NCI-H2196 (cell line): Measurements from ENCODE around the gene PSIP1.
"Not testable (repeated sequence)": the region's sequence is repeated elsewhere in the genome, so short reads cannot be mapped to it uniquely, and the experiment has no call there.

Experiments
- DNase-seq: peaks from one replicate; lab custom pipeline; 2025; ENCODE audit not compliant: unreplicated experiment; lab: John Stamatoyannopoulos, UW

PSIP1 gene

DNA sequence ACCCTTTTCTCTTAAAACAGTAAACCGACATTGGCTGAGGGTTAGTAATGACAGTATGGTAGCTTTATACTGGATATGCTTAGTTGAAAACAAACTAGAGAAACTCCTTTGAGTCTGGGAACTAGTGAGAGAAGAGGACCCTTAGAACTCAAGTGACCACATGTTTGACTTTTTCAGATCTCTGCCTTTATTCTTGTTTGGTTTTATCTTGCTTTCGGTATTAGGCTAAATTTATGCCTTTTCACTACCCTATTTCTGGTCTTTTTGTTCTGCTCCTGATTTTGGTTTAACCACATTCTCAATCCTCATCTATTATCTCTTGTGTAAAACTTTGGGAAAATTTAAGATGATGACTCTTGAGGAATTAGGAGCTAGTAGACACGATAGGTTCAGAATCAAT lies 77.1 kb downstream of the PSIP1 start:
- DNase-seq, result no peak

DNA sequence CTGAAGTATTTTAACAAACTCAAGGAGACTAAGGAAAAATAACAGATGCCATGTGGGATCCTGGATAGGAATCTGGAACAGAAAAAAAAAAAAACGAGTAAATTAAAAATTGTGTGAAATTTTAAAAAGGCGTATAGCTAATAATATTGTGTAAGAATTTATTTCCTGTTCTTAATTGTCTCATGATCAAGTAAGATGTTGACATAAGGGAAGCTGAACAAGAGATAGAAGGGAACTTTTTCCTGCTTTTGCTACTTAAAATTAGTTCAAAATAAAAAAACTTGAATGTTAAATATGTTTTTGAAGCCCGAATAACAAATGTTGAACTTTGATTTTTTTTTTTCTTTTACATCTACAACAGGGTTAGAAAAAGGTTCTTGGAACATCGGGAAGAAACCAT lies 77.6 kb downstream of the PSIP1 start:
- DNase-seq, result no peak

- peak; percentile 41 for DNase-seq
Measured at GRCh38 chr9:15430920-15431844, 79.6 kb downstream of the PSIP1 start.

DNA sequence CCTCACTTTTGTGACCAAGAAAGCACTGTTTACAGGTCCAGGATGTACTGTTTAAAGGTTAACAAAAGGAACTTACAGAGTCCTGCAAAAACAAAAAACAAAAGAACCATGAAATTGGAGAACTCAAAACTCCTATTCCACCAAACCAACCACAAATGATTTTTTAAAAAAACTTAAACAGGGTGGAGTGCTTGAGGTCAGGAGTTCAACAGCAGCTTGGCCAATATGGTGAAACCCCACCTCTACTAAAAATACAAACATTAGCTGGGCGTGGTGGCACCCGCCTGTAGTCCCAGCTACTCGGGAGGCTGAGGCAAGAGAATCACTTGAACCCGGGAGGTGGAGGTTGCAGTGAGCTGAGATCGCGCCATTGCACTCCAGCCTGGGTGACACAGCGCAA lies 83.1 kb downstream of the PSIP1 start:
- DNase-seq, result not testable (repeated sequence)

DNA sequence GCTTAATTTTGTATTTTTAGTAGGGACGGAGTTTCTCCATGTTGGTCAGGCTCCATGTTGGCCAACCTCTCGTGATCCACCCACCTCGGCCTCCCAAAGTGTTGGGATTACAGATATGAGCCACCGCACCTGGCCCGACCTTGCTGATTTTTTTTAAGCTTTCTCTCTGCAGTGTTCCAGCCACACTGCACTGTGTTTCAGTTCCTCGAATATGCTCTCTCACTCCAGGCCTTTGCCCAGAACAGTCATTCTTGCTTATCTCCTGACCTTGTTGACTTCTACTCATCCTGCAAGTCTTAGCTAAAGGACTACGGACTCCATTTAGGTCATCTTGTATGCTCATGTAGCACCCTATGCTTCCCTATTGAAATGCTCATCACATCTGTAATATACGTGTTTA lies 84.8 kb downstream of the PSIP1 start:
- DNase-seq, result no peak

DNA sequence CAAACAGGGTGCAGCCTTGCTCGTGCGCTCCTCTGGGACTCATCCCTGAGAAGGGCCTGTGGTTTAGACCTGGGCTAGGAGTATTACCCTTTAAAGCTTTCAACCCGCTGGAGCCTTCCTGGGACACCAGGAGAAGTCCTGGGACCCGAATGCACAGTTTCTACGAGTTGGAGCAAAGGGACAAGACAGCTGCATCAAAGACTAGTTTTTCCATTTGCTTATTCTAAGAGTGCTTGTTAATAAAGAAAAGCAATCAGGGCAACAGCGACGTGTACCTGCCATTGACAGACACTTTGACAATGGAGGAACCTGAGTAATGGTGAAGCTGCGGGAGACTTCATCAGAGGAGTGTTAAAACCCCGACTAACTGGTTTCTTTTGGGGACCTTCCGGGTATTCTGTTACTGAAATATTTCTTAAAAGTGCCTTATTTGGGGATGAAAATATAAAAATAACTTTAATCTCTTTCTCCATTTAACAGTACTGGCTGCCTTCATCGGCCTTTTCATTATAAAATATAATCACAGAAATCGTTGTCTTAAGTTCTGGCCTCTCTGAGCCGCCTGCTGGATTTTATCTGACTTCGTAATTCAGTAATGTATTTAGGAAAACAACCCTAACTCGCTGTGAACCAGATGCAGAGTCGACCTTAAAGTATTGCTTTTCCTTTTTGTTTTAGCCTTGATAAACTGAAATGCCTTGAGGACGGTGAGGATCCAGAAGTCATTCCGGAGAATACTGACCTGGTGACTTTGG lies 87.4 kb downstream of the PSIP1 start:
- peak; percentile 58 for DNase-seq

DNA sequence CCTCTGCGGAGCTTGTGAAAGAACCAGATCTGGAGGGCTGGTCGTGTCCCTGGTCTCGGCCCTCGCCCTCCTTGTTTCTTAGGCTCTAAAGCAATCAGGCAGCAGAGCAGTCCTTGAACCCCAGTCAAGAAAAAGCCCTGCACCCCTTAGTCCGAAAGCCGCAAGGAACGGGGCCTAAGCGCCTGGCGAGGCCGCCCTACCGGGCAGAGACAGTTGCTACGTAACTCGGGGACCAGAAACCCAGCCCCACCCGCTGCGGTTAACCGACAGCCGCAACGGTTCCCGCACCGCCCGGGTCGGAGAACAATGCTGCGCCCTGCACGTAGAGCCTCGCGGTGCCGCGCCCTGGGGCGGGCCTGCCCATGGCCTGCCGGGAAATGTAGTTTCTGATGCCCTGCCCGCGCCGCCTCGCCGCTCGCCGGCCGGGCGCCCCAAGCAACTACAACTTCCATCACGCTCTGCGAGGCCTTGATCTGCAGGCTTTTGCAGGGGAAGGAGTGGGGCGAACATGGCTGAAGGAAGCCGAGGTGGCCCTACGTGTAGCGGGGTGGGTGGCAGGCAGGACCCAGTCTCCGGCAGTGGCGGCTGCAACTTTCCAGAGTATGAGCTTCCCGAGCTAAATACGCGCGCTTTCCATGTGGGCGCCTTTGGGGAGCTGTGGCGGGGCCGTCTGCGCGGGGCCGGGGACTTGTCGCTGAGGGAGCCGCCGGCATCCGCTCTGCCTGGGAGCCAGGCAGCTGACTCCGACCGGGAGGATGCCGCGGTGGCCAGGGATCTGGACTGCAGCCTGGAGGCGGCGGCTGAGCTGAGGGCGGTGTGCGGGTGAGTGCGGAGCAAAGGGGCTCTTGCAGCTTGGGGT lies 88.2 kb downstream of the PSIP1 start, which contains the start of gene SNAPC3:
SNAPC3 (plus strand) TSS at position 505 of the 859 bp plus-strand sequence; CDS start at position 509, 4 bp downstream.
- peak; percentile 99 for DNase-seq

- DNase-seq, result no peak
Measured at GRCh38 chr9:15421990-15422371, 88.8 kb downstream of the PSIP1 start.

DNA sequence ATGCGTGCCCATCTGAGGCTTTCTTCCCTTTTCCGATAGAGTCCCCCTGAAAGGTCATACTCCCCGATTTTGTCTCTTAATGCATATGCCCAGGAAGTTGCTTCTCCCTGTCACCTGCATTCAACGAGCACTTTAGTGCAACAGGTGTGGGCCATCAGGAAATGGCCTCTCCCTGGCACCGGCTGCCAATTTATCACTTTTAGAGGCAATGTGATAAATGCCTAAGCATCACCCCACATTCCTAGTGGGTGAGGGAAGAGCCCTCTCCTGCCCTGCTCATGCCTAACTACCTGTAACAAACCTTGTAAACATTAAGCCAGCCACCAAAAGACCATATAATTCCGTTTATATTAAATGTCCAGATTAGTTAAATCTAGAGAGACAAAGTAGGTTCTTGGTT lies 89.2 kb downstream of the PSIP1 start:
- DNase-seq, result no peak

- no peak for DNase-seq
Measured at GRCh38 chr9:15420796-15421195, 90.0 kb downstream of the PSIP1 start.

DNA sequence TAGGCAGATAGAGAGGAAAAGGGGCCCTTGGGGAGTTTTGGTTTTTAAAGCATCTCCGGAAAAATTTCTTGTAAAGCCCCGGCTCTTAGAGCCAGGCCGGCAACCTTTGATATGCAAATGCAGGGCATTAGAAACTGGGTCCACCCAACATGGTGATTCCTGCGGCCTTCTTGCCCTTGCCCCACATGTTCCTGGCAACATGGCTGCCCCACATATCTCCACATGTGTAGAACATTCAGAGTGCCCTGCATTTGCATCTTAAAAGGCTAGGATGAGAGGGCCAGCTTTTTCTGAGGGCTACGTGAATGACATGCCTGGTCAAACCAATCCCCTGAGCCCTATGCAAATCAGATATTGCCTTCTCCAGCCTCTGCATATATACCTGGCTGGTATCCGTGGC lies 93.1 kb downstream of the PSIP1 start:
- DNase-seq, result no peak

DNA sequence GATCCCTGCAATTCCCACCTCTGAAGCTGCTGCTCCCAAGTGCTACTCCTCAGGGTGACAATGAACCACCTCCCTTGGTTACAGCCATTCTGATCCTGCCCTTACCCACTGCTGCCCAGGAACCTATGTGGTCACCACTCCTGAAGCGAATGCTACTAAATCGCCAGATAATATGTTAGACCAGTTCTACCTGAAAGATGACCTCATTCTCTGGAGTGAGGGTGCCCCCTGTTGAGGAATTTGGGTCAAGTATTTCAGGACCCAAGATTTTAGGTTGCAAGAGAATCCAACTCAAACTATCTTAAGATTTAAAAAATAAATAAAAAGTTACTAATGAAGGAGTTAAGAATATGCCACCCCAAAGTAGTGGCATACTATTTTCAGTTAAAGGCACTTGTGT lies 93.9 kb downstream of the PSIP1 start:
- peak; percentile 50 for DNase-seq
